Activated naive CD4-positive, alpha-beta T cell treated with anti-CD3 and anti-CD28 coated beads, Interleukin-2, amount 50 U/mL, for 72 hours (primary cell): Measurements from ENCODE around the gene NEUROG1. TPM values are rescaled to one million over a fixed set of nuclear protein-coding genes. Genes with fewer than 3 reads are reported as not detected.

ENCODE experiments used
- ATAC-seq, 2 donors: fragments of 150-1000 bp; cut with Tn5 transposase; 2 replicates each; pipeline ENCODE4 v1.10.0; 2021; ENCODE audit warnings: mild to moderate bottlenecking in 2 of 2, moderate library complexity in 2 of 2
- DNase-seq, 2 donors: peaks; one replicate each; pipeline ENCODE4 v3.0.0; 2021 to 2022; ENCODE audit warnings: low spot score in 2 of 2
- H3K27ac Mint-ChIP-seq, 2 donors: one replicate each; pipeline ENCODE4 v1.8.0; 2022; ENCODE audit warnings: mild to moderate bottlenecking in 2 of 2, mixed read lengths in 2 of 2
- H3K36me3 Mint-ChIP-seq, 2 donors: one replicate each; pipeline ENCODE4 v1.8.0; 2022; ENCODE audit warnings: mixed read lengths in 2 of 2
- H3K9me3 Mint-ChIP-seq, 2 donors: one replicate each; pipeline ENCODE4 v1.8.0; 2022; ENCODE audit warnings: mixed read lengths in 2 of 2
- total RNA-seq, 2 donors: library from RNA; stranded (reverse); gene quantifications; one replicate each; pipeline ENCODE4 v1.2.3, GENCODE V29; 2022

The NEUROG1 gene
- total RNA-seq, 2 donors from 2014 or later, result not detected

DNA sequence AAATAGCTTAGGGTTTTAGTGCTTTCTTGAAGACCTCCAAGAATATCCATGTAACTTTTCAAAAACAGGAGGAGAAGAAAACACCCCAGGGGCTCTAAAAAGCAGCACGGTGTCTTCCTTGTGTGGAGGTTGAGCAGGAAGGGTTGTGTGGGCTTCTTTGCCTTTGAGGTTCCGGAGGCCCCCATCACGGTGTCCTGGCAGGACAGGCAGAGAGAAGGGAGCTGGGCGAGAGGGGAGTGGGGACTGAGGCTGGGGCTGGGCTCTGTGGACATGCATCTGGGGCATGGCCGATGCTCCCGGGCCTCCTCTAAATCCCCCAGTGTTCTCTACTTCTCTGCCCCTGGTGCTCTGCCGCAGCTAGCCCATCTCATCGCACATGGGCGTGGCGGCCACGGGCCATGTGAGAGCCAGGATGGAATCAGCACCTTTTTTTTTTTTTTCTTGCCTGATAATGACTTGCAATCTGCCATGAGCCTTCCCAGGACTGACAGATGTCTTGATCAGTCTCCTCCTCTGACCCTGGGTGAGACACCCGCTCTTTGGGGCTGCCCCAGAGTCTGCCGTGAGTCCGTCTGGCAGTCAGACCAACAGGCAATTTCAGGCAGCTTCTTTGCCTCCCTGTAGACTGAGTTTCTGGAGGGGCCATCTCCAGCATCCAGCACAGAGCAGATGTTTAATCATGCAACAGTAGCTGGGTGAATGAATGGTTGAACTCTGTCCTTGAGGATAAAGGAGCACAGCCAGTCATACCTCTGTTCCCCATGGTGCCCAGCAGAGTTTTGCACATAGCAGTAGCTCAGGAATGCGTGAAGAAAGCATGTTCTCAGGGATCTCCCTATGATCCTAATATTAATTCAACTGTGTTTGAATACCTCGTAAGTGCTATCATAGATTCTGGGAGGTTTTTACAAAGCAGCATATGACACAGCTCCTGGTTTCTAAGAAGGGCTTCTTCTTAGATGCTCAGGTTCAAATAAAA lies 30.9 kb upstream of the NEUROG1 start:
- ATAC-seq, result no peak
- no peak for DNase-seq
- Mint-ChIP-seq H3K9me3 (no peaks in the 10 kb centered on the region), H3K27ac (peak overlapping the region in 1 of 2 donors; percentile 60), H3K36me3 (no peaks in the 10 kb centered on the region)

DNA sequence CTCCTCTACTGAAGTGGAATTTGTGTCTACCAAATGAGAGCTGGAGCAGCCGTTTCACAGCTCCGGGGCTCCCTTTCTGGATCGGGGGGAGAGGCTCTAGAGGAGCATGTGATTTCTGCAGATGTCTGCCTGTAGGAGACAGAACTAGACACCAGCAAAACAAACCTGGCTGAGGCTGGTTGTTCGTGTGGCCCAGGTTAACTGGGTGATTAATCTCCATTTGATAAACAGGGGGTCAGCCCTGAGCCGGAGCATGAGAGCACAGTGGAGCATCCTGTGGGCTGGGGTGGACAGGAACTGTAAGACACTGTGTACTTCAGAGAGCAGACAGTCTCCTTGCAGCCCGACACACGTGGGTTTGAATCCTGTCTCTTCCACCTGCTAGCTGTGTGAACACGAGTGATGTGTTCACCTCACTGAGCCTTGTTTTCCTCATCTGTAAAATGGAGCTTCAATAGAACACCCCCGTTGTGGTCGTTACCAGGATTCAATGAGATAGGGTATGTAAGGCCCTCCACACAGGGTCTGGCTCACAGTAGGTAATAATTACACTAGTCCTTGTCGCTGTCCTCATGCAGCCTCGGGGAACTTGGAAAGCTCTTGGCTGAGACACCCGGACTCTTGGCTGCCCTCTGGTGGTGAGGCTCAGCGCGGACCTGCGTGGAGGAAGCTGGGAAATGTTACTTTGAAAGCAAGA lies 30.1 kb upstream of the NEUROG1 start:
- Mint-ChIP-seq H3K36me3 (no peaks in the 10 kb centered on the region), H3K27ac (peak overlapping the region in 1 of 2 donors; percentile 60), H3K9me3 (no peaks in the 10 kb centered on the region)
- DNase-seq (peak in 1 of 2 donors; percentile 83), ATAC-seq (peak; percentile 66 to 77)

DNA sequence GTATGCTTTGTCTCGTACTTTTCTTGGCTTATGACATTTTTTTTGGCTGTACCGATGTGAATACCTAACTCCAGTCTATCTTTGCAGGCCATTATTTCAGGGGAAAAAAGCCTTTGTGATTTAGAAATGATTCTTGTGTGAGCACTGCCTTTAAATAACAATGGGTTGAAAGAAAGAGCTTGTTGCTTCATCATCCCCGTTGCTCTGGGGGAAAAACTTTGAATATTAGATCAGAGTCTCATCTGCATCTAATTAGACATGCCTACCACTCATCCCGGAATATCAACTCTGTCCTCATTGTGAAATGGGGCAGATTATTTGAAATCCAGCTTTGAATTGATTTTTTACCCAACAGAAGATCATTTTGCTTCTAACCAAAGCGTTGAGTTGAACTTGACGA lies 29.5 kb upstream of the NEUROG1 start:
- DNase-seq (no peak), ATAC-seq (no peak)
- H3K9me3 Mint-ChIP-seq, result no peaks in the 10 kb centered on the region
- no peak overlapping the region for H3K27ac Mint-ChIP-seq
- H3K36me3 Mint-ChIP-seq, result no peaks in the 10 kb centered on the region

DNA sequence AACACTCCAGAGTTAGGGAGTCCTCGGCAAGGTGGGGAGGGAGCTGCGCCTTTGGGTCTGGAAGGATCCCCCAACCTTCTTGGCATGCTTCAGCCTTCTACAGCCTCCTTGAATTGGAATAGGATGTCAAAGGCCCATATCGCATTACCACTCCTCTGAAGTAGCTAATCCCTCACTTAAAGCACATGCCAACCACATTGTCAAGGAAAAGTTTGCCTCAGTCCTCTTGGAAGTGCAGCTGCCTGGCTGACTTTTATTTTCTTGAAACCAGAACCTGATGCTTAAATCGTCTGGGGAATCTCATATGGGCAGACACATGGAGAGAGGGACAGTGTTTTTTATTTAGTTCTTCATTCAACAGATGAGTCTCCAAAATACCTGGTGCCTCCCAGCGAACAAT lies 28.6 kb upstream of the NEUROG1 start:
- Mint-ChIP-seq H3K27ac (no peak overlapping the region), H3K9me3 (no peaks in the 10 kb centered on the region), H3K36me3 (no peaks in the 10 kb centered on the region)
- DNase-seq, result no peak
- ATAC-seq, result no peak

DNA sequence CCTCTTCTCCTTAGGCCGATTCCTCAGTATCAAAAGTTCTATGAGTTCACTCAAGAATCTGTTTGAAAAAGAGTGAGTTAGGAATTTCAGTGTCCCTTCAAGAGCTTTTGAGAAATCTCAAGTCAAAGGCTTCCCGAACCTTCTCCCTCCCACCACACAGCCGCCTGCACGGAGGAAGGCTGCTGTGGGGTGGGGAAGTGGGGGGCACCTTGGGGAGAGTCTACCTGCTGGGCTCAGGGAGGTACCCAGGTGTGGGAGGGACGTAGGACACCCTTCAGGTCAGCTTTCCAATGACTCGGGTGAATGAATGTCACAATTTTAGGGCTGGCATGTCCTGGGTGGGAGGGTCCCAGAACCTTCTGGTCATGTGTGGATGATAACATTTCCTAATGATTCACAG lies 25.5 kb upstream of the NEUROG1 start:
- DNase-seq (no peak), ATAC-seq (no peak)
- H3K9me3 Mint-ChIP-seq, result no peaks in the 10 kb centered on the region
- H3K27ac Mint-ChIP-seq, result no peak overlapping the region
- H3K36me3 Mint-ChIP-seq, result no peaks in the 10 kb centered on the region

DNA sequence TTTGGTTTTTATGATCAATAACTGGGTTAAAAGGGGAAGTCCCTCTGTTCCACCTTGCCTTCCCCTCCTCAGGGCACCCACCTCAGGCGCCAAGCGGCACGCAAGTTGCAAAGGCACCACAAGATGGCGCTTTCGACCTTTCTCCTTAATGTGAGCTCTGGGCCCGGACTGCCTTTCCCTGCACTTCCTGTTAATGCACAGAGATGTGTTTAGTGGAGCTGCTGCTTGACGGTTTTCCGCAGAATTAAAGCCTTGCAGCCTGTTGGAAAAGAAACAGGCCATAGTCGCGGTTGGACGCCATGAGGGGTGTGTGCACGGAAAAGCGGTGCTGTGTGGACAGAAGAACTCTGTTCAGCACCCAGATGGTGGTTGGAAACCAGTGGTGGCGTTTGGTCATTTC lies 25.1 kb upstream of the NEUROG1 start:
- Mint-ChIP-seq H3K27ac (no peak overlapping the region), H3K9me3 (no peaks in the 10 kb centered on the region), H3K36me3 (no peaks in the 10 kb centered on the region)
- peak; percentile 94 to 95 for ATAC-seq
- DNase-seq, result peak; percentile 67 to 81

DNA sequence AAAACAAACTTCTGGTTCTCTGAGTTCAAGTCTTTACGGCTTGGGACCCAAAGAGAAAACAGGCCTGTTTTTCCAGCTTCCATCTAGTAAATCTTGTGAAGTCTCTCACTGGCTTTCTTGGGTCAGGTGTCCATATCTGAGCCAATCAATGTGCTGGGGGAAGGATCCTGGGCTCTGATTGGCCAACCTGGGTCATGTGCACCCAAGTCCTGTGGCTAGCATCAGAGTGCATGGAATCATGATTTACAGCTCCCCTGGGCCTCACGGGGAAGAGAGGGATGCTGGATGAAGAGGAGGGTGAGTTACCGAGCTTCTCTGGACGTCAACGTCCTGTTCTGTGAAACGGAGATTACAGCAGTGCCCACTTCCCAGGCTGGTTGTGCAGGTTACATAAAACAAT lies 23.6 kb upstream of the NEUROG1 start:
- Mint-ChIP-seq H3K27ac (no peak overlapping the region), H3K36me3 (no peaks in the 10 kb centered on the region), H3K9me3 (no peaks in the 10 kb centered on the region)
- no peak for DNase-seq
- peak in 1 of 2 donors; percentile 40 for ATAC-seq

DNA sequence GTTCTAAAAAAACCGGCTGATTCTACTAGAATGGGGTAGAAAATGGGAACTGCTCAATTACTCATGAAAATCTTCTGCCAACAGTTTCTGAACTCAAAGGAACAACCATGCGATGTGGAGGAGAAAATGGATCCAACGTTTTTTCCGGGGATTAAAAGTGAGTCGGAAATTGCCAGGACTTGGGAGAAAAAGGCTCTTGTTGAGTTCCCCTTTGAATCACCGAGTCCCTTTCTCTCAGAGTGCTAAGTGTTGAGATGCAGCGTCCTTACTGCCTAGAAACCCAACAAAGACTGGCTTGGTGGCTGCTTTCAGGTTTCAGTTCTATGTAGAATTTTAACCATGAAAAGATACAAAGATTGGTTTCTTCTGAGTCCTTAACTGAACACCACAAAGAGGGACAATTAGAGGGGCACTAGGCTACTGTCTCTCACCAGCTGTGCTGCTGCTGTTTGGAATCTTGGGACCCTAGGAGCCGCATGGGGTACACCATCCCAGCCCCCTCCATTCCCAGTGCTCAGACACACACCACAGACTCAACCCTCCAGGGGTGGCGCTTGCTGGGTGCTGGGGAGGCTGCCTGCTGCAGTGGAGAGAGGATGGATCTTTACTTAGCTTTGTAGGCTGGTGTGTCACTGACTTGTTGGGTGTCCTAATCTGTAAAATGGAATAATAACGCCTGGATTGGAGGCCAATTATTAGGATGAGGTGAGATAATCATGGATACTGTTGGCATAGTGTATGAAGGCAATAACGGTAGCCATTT lies 21.5 kb upstream of the NEUROG1 start:
- DNase-seq (no peak), ATAC-seq (no peak)
- Mint-ChIP-seq H3K27ac (no peak overlapping the region), H3K9me3 (no peaks in the 10 kb centered on the region), H3K36me3 (no peaks in the 10 kb centered on the region)

DNA sequence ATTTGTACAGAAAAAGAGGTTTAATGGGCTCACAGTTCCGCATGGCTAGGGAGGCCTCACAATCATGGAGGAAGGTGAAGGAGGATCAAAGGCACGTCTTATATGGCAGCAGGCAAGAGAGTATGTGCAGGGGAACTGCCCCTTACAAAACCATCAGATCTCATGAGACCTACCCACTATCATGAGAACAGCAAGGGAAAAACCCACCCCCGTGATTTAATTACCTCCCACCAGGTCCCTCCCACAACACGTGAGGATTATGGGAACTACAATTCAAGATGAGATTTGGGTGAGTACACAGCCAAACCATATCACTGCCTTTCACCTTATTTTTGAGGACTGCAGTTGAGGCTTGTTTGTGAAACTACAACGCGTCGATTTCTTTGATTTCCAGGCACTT lies 20.9 kb upstream of the NEUROG1 start:
- Mint-ChIP-seq H3K27ac (no peak overlapping the region), H3K9me3 (no peaks in the 10 kb centered on the region), H3K36me3 (no peaks in the 10 kb centered on the region)
- DNase-seq, result no peak
- no peak for ATAC-seq

DNA sequence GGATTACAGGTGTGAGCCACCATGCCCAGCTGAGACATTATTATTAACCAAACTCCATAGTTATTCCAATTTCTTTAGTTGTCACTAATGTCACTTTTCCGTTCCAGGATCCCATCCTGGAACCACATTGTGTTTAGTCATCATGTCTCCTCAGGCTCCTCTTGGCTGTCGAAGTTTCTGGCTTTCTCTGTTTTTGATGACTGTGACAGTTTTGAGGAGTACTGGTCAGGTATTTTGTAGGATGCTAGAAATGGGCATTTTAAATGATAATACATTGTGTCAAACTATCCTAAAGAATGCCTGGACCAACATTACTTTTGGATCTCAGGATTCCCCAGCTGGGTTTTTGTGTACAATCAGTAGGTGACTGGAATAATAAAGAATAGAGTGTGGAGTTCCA lies 19.8 kb upstream of the NEUROG1 start:
- ATAC-seq (no peak), DNase-seq (no peak)
- Mint-ChIP-seq H3K27ac (no peak overlapping the region), H3K36me3 (no peaks in the 10 kb centered on the region), H3K9me3 (no peaks in the 10 kb centered on the region)

DNA sequence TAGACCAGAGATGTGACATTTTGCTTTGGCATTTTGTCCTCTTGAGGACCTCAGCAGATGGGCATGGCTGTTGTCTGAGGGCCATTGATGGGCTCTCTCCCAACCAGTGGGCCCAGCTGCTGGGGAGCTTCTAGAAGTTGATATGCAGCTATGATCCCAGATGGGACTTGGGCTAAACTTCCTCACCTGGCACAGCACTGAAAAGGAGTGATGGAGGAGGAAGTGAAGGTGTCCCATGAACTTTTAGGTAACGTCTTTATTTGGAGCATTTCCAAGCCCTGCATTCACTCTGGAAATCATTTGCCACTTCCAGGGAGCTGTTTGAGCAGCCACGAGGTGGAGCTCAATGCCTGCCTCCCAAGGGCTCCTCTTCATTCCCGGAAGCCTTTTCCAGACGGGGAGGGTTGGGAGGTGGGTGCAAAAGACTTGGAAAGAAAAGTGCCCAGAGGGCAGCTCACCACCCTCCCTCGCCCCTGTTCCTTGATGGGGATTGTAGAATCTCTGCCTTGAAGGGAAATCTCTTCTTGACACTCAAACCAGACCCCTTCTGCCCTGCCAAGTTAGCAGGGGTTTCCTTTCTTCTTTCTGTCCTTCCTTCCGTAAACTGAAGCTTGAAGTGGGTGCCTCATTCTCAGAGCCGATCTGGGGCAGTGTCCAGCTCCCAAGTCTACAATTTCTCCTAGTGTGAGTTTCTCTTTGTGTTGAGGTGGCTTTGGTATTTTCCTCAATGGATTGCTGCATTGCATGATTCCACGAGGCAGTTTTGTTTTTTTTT lies 18.1 kb upstream of the NEUROG1 start:
- Mint-ChIP-seq H3K9me3 (no peaks in the 10 kb centered on the region), H3K36me3 (no peaks in the 10 kb centered on the region), H3K27ac (no peak overlapping the region)
- DNase-seq (no peak), ATAC-seq (no peak)

DNA sequence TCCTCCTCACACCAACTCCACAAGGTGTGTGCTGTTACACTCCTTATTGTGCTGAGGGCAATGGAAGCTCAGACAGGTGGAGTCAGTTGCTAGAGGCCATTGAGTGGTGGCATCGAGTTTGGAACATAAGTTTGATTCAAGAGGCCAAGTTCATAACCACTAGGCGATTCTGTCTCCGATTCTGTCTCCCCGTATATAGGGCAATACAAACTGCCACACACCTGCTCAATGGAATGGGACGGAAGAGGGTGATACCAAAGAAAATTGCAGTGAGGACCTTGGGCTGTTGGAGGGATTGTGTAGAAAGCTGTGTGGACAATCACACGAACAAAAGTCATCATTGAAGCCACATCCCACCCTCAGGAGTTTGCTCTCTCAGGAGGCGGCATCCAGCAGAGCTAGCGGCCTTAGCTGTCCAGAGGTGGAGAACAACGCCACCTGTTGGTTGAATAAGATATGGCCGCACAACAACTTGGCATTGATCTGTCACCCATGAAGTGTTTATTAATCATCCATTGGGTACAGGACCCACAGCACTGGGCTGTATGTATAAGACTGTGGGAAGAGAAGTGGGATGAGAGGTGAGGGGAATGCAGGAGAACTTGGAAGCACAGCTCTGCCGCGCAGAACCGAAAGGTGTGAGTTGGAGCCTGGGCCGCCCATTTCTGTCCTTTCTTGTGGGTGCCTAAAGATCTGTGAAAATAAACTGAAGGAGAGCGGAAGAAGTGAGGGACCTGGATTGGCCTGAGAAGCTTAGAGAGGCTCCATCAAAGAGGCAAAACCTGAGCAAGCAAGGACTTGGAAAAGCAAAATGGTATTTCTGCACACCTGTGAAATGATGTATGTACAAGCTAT lies 16.1 kb upstream of the NEUROG1 start:
- DNase-seq (peak in 1 of 2 donors; percentile 71), ATAC-seq (peak; percentile 75 to 85)
- Mint-ChIP-seq H3K36me3 (no peaks in the 10 kb centered on the region), H3K9me3 (no peaks in the 10 kb centered on the region), H3K27ac (no peak overlapping the region)

DNA sequence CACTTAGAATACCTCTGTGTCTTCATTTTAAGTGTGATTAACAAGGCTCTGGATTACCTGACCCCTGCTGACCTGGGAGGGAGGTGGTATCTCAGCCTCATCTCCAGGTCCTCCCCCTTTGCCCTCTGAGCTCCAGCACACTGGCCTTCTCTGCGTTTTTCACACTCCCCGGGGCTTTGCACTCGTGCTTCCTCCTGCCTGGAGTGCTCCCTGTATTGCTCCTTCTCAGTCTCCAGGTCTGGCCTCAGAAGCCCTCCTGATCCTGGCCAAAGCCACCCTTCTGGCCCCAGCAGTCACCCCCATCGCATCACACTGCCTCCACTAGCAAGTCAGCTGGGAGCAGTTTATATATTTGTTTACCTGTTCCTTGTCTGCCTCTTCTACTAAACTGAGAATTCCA lies 13.6 kb upstream of the NEUROG1 start:
- H3K36me3 Mint-ChIP-seq, result no peaks in the 10 kb centered on the region
- H3K27ac Mint-ChIP-seq, result no peak overlapping the region
- DNase-seq (no peak), ATAC-seq (no peak)
- no peaks in the 10 kb centered on the region for H3K9me3 Mint-ChIP-seq

DNA sequence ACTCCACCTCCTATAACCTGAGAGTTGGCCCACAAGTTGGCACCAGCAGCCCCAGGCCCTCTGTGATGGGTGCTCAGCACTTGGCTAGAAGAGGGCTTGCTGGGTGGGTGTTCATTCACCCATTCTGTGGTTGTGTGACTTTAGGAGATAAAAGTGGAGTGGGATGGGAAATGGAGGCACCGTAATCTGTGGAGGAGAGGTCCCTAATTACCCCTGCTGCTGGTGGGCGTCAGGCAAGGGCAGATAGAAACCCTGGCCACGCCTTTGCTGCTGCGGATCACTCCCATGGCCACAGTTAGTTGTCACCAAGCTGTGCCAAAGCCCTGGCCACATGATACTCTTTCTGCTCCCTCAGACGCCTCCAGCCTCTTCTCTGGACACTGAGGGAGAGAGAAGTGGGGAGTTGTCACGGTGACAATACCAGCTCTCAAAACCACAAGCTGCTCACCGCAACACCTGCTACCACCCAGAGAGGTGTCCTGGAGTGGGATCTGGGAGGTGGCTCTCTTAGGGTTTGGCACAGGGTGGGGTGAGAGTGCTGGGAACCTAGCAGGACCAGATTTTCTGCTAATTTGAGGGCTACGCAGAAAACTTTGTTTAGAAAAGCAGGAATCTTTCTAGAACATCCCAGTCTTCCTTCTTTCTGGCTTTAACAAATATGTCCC lies 12.0 kb upstream of the NEUROG1 start:
- no peaks in the 10 kb centered on the region for H3K9me3 Mint-ChIP-seq
- no peak overlapping the region for H3K27ac Mint-ChIP-seq
- DNase-seq (no peak), ATAC-seq (no peak)
- peaks cover 0 to 4% of the 10 kb centered on the region in 2 donors for H3K36me3 Mint-ChIP-seq

DNA sequence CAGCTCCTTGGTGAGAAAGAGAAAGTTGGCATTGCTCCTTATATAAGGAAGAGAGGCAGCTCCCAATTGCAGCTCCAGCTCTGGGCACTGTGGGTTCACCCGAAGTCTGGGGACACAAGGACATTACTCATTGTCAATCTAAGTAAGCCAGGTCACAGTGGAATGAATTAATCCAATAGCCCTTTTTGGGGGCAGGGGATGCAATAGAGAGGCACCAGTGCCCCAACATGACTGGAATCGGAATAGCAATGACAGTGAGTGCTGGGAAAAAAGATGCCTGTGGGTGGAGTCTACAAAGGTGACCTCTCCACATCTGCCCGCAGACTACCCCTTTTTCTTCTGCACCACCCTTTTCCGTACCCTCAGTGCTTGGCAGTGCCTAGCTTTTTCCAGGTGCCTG lies 11.1 kb upstream of the NEUROG1 start:
- DNase-seq, result no peak
- Mint-ChIP-seq H3K36me3 (peaks cover 0 to 4% of the 10 kb centered on the region in 2 donors), H3K27ac (no peak overlapping the region), H3K9me3 (no peaks in the 10 kb centered on the region)
- no peak for ATAC-seq
